ENCODE measurements around the gene SRY.

GRCh38 chrY:2797991-2798390 is 10.5 kb upstream of the SRY start:
- TF ChIP-seq CTCF (IDR thresholded peaks at IDR 0.05; ENCODE audit: insufficient read depth, low read depth, low read length) (no peak), EZH2 (IDR thresholded peaks at IDR 0.05; ENCODE audit: insufficient read depth, low read length) (no peak)
